HL-60 (cell line): ENCODE results near the gene KRT86.

Experiments used
- DNase-seq, 2 experiments: peaks; one replicate each; pipeline ENCODE4 v3.0.0-alpha.2; 2010 to 2020; ENCODE audit warnings: low read depth in 1 of 2, low spot score in 1 of 2
- H3K27ac ChIP-seq: fragments of 250-450 bp; sonication (Bioruptor Pico); replicated peaks from 2 replicates; pipeline ENCODE4 v1.5.1; 2020; ENCODE audit warnings: mild to moderate bottlenecking, moderate library complexity
- H3K27me3 ChIP-seq: fragments of 250-450 bp; sonication (Bioruptor Pico); 2 replicates; pipeline ENCODE4 v1.5.1; 2021; ENCODE audit warnings: mild to moderate bottlenecking, moderate library complexity; ENCODE audit not compliant: insufficient read depth, poor library complexity, severe bottlenecking
- H3K4me3 ChIP-seq: replicated peaks from 2 replicates; pipeline ENCODE4 v1.5.1; 2011; ENCODE audit warnings: mild to moderate bottlenecking, control low read depth, low read length; ENCODE audit not compliant: insufficient read depth
- GABPA ChIP-seq: IDR thresholded peaks from 2 replicates; pipeline ENCODE4 v1.6.1; 2012; ENCODE audit warnings: low read depth
- POLR2AphosphoS5 ChIP-seq: IDR thresholded peaks from 2 replicates; pipeline ENCODE4 v1.6.1; 2012; ENCODE audit warnings: low read depth
- SPI1 ChIP-seq: IDR thresholded peaks from 2 replicates; pipeline ENCODE4 v1.6.1; 2012; ENCODE audit warnings: low read depth, mild to moderate bottlenecking, borderline replicate concordance
- TF ChIP-seq, protein P1 (sequence below): IDR thresholded peaks from one replicate; pipeline ENCODE4 v1.5.1; 2011; ENCODE audit warnings: low read length, control low read depth, inconsistent platforms; ENCODE audit not compliant: insufficient read depth
- TF ChIP-seq, protein P2 (sequence below): IDR thresholded peaks from 2 replicates; pipeline ENCODE4 v1.6.1; 2012; ENCODE audit warnings: low read depth; ENCODE audit not compliant: insufficient replicate concordance

Gene KRT86

DNA sequence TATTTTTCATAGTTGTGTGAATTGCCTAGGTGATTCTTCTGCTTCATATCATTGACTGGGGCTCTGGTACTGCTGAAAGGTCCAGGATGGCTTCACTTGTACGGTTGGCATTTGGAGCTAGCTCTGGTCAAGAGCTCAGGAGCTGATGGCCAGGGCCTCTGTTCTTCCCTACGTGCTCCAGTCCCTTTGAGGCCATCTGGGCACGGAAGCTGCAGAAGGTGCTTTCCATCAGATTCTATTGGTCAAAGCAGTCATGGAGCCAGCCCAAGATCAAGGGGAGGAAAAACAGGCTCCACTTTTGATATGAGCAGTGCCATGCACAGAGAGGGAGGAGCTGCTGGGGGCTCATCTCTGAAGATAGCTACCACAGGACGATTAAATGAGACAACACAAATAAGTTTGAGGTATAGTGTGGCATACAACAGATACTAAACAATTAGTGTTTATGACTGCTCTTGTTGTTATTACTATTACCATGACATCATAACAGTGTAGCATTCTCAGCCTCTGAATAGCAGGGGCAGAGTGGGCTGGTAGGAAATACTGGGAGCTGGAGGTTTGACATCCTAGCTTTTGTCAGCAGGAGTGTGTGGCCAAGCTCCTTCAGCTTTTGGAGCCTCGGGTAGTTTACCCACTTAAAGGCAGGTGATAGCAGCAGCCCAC, 36.3 kb downstream of the KRT86 start:
- no peak overlapping the region for H3K27ac ChIP-seq
- peaks cover 39% of the 10 kb centered on the region for H3K27me3 ChIP-seq
- no peak overlapping the region for H3K4me3 ChIP-seq
- no peak for TF ChIP-seq POLR2AphosphoS5
- TF ChIP-seq GABPA: no peak
- TF ChIP-seq, protein P1, sequence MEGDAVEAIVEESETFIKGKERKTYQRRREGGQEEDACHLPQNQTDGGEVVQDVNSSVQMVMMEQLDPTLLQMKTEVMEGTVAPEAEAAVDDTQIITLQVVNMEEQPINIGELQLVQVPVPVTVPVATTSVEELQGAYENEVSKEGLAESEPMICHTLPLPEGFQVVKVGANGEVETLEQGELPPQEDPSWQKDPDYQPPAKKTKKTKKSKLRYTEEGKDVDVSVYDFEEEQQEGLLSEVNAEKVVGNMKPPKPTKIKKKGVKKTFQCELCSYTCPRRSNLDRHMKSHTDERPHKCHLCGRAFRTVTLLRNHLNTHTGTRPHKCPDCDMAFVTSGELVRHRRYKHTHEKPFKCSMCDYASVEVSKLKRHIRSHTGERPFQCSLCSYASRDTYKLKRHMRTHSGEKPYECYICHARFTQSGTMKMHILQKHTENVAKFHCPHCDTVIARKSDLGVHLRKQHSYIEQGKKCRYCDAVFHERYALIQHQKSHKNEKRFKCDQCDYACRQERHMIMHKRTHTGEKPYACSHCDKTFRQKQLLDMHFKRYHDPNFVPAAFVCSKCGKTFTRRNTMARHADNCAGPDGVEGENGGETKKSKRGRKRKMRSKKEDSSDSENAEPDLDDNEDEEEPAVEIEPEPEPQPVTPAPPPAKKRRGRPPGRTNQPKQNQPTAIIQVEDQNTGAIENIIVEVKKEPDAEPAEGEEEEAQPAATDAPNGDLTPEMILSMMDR: no peak
- no peak for DNase-seq

DNA sequence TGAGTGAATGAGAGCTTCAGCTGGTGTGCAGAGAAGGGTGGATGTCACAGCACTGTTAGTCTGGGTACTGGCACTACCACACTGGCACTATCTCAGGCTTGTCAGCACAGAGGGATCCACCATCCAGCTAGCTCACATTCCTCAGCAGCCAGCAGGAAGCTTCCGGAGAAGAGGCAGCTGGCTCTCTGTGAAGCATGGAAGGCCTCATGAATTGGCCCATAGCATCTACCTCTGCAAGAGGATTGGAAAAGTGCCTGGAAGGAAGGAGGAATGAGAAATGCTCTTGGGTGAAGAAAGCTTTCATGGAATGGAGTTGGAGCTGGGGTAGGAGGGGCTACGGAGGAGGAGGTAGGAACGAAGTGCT, 36.8 kb downstream of the KRT86 start:
- DNase-seq: no peak
- no peak overlapping the region for H3K27ac ChIP-seq
- H3K4me3 ChIP-seq: no peak overlapping the region
- H3K27me3 ChIP-seq: peaks cover 39% of the 10 kb centered on the region
- TF ChIP-seq, protein P2, sequence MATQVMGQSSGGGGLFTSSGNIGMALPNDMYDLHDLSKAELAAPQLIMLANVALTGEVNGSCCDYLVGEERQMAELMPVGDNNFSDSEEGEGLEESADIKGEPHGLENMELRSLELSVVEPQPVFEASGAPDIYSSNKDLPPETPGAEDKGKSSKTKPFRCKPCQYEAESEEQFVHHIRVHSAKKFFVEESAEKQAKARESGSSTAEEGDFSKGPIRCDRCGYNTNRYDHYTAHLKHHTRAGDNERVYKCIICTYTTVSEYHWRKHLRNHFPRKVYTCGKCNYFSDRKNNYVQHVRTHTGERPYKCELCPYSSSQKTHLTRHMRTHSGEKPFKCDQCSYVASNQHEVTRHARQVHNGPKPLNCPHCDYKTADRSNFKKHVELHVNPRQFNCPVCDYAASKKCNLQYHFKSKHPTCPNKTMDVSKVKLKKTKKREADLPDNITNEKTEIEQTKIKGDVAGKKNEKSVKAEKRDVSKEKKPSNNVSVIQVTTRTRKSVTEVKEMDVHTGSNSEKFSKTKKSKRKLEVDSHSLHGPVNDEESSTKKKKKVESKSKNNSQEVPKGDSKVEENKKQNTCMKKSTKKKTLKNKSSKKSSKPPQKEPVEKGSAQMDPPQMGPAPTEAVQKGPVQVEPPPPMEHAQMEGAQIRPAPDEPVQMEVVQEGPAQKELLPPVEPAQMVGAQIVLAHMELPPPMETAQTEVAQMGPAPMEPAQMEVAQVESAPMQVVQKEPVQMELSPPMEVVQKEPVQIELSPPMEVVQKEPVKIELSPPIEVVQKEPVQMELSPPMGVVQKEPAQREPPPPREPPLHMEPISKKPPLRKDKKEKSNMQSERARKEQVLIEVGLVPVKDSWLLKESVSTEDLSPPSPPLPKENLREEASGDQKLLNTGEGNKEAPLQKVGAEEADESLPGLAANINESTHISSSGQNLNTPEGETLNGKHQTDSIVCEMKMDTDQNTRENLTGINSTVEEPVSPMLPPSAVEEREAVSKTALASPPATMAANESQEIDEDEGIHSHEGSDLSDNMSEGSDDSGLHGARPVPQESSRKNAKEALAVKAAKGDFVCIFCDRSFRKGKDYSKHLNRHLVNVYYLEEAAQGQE: no peak
- TF ChIP-seq POLR2AphosphoS5: no peak
- no peak for TF ChIP-seq SPI1
- TF ChIP-seq, protein P1: no peak
- TF ChIP-seq GABPA: no peak

GRCh38 chr12:52312086-52312485, 37.6 kb downstream of the KRT86 start:
- no peak overlapping the region for H3K27ac ChIP-seq
- H3K27me3 ChIP-seq: peaks cover 31% of the 10 kb centered on the region
- no peak overlapping the region for H3K4me3 ChIP-seq
- no peak for DNase-seq
- no peak for TF ChIP-seq SPI1
- TF ChIP-seq, protein P1: no peak
- TF ChIP-seq, protein P2: no peak
- TF ChIP-seq GABPA: no peak
- no peak for TF ChIP-seq POLR2AphosphoS5

- TF ChIP-seq POLR2AphosphoS5: no peak
- TF ChIP-seq, protein P1: no peak
- peaks cover 19% of the 10 kb centered on the region for H3K27me3 ChIP-seq
- no peak for DNase-seq
- H3K4me3 ChIP-seq: no peak overlapping the region
- H3K27ac ChIP-seq: no peak overlapping the region
These were observed 39.0 kb downstream of the KRT86 start for GRCh38 chr12:52313461-52313860.
